NB4 (cell line): ENCODE measurements around the gene SLCO3A1.

Source experiments
- CTCF ChIP-seq: IDR thresholded peaks from one replicate; pipeline ENCODE4 v1.5.1; 2012; ENCODE audit warnings: low read depth, low read length
- MAX ChIP-seq: IDR thresholded peaks from 2 replicates; pipeline ENCODE4 v1.6.1; 2011; ENCODE audit warnings: low read depth, low read length
- POLR2A ChIP-seq: IDR thresholded peaks from 2 replicates; pipeline ENCODE4 v1.6.1; 2011; ENCODE audit warnings: mild to moderate bottlenecking; ENCODE audit not compliant: insufficient read length; ENCODE audit errors: extremely low read depth

- TF ChIP-seq CTCF (no peak), POLR2A (no peak), MAX (no peak)
Measured at GRCh38 chr15:92151168-92151567, 297.7 kb downstream of the SLCO3A1 start.
